GM21515 (cell line): ENCODE measurements around the gene SAFB.
A peak's percentile ranks its signal among the peaks of the same experiment; 100 is the strongest.

Experiments used
- ATAC-seq: cut with Tn5 transposase; IDR thresholded peaks from one replicate; pipeline ENCODE4 v1.9.1; 2021; ENCODE audit not compliant: unreplicated experiment

Gene SAFB

GRCh38 chr19:5664515-5664914 is 41.6 kb downstream of the SAFB start:
- ATAC-seq = no peak

GRCh38 chr19:5665781-5666513 is 43.1 kb downstream of the SAFB start:
- no peak for ATAC-seq

- ATAC-seq = no peak
These were observed 44.2 kb downstream of the SAFB start for GRCh38 chr19:5666921-5667610.

- no peak for ATAC-seq
These were observed 44.9 kb downstream of the SAFB start for GRCh38 chr19:5667751-5668271.

GRCh38 chr19:5669212-5669611 is 46.3 kb downstream of the SAFB start:
- ATAC-seq = no peak

- no peak for ATAC-seq
These were observed 48.7 kb downstream of the SAFB start for GRCh38 chr19:5671600-5671999.

- no peak for ATAC-seq
These were observed 50.0 kb downstream of the SAFB start for GRCh38 chr19:5672708-5673459.

GRCh38 chr19:5673752-5674151 is 50.9 kb downstream of the SAFB start:
- ATAC-seq = no peak

- no peak for ATAC-seq
These were observed 51.8 kb downstream of the SAFB start for GRCh38 chr19:5674714-5675113.

- ATAC-seq = no peak
These were observed 53.4 kb downstream of the SAFB start for GRCh38 chr19:5676105-5676771.

- no peak for ATAC-seq
These were observed 53.9 kb downstream of the SAFB start for GRCh38 chr19:5676772-5677105.

- ATAC-seq = no peak
These were observed 54.3 kb downstream of the SAFB start for GRCh38 chr19:5677136-5677535.

- ATAC-seq = no peak
These were observed 54.7 kb downstream of the SAFB start for GRCh38 chr19:5677580-5677979.

- no peak for ATAC-seq
These were observed 55.3 kb downstream of the SAFB start for GRCh38 chr19:5678071-5678718.

- ATAC-seq = no peak
These were observed 56.6 kb downstream of the SAFB start for GRCh38 chr19:5679289-5680083.

GRCh38 chr19:5680084-5680436 is 57.2 kb downstream of the SAFB start:
- ATAC-seq = no peak

- ATAC-seq = peak; percentile 78
These were observed 57.8 kb downstream of the SAFB start, which contains the start of the genes HSD11B1L and MICOS13 for GRCh38 chr19:5680437-5681368. Gene HSD11B1L (plus strand): TSS chr19:5681027. CDS start chr19:5684833, 3,806 bp downstream. Gene MICOS13 (minus strand): TSS chr19:5680516. CDS start chr19:5680486, 30 bp downstream.

GRCh38 chr19:5681391-5682106 is 58.7 kb downstream of the SAFB start:
- no peak for ATAC-seq
